Ishikawa (cell line): ENCODE data around the gene GLI3.

Experiments used
- CEBPB ChIP-seq: IDR thresholded peaks from 2 replicates; pipeline ENCODE4 v1.6.1; 2012
- CREB1 ChIP-seq: IDR thresholded peaks from 2 replicates; pipeline ENCODE4 v1.6.1; 2012; ENCODE audit warnings: low read depth
- EGR1 ChIP-seq: IDR thresholded peaks from 2 replicates; pipeline ENCODE4 v1.6.1; 2012
- EP300 ChIP-seq: IDR thresholded peaks from 2 replicates; pipeline ENCODE4 v1.6.1; 2012; ENCODE audit warnings: borderline replicate concordance
- FOXM1 ChIP-seq: IDR thresholded peaks from 2 replicates; pipeline ENCODE4 v1.6.1; 2012; ENCODE audit warnings: low read depth, borderline replicate concordance
- MAX ChIP-seq: IDR thresholded peaks from 2 replicates; pipeline ENCODE4 v1.6.1; 2012
- NFIC ChIP-seq: IDR thresholded peaks from 2 replicates; pipeline ENCODE4 v1.6.1; 2012
- RAD21 ChIP-seq: IDR thresholded peaks from 2 replicates; pipeline ENCODE4 v1.6.1; 2012; ENCODE audit warnings: low read depth
- REST ChIP-seq: IDR thresholded peaks from 2 replicates; pipeline ENCODE4 v1.6.1; 2012; ENCODE audit warnings: low read depth, mild to moderate bottlenecking
- TAF1 ChIP-seq: IDR thresholded peaks from 2 replicates; pipeline ENCODE4 v1.6.1; 2012; ENCODE audit warnings: low read depth, mild to moderate bottlenecking
- TCF12 ChIP-seq: IDR thresholded peaks from 2 replicates; pipeline ENCODE4 v1.6.1; 2012; ENCODE audit warnings: low read depth
- TEAD4 ChIP-seq: IDR thresholded peaks from 2 replicates; pipeline ENCODE4 v1.6.1; 2012
- USF1 ChIP-seq: IDR thresholded peaks from 2 replicates; pipeline ENCODE4 v1.6.1; 2012
- YY1 ChIP-seq: IDR thresholded peaks from 2 replicates; pipeline ENCODE4 v1.6.1; 2012; ENCODE audit warnings: low read depth
- ZBTB7A ChIP-seq: IDR thresholded peaks from 2 replicates; pipeline ENCODE4 v1.6.1; 2012; ENCODE audit warnings: low read depth

GLI3 gene

GRCh38 chr7:42240416-42240815 is 3.4 kb upstream of the GLI3 start:
- TF ChIP-seq NFIC (no peak), ZBTB7A (no peak), MAX (no peak), TEAD4 (no peak), REST (no peak), TAF1 (no peak), CEBPB (no peak), FOXM1 (no peak), EGR1 (no peak), USF1 (no peak), CREB1 (no peak), RAD21 (no peak), EP300 (no peak), TCF12 (no peak), YY1 (no peak)

- TF ChIP-seq MAX (no peak), TCF12 (no peak), REST (no peak), YY1 (no peak), USF1 (no peak), EP300 (no peak), TEAD4 (no peak), EGR1 (no peak), CREB1 (no peak)
Measured at GRCh38 chr7:42238709-42239366, 1.8 kb upstream of the GLI3 start.

- no peak for TF ChIP-seq TEAD4
- TF ChIP-seq TAF1, result no peak
- no peak for TF ChIP-seq RAD21
- TF ChIP-seq MAX, result no peak
- TF ChIP-seq REST, result no peak
Measured at GRCh38 chr7:42237811-42238541, 967 bp upstream of the GLI3 start.

GRCh38 chr7:42236266-42236975 is 588 bp downstream of the GLI3 start:
- no peak for TF ChIP-seq CREB1
- no peak for TF ChIP-seq EGR1
- no peak for TF ChIP-seq TCF12
- no peak for TF ChIP-seq CEBPB
- no peak for TF ChIP-seq USF1
- no peak for TF ChIP-seq YY1
- TF ChIP-seq NFIC, result no peak
- TF ChIP-seq TEAD4, result no peak
- no peak for TF ChIP-seq EP300
- TF ChIP-seq MAX, result no peak
